Uterus (tissue), 2 donors: ENCODE measurements around the gene SP3.

ENCODE experiments used
- CTCF ChIP-seq, 4 experiments: fragments of 200-600 bp in 2 of 4; fragments of 450-650 bp in 2 of 4; sonication (generic) in 2 of 4; IDR thresholded peaks; one replicate each; pipeline ENCODE4 v1.5.1; 2016 to 2019; ENCODE audit warnings: antibody characterized with exemption in 4 of 4, mild to moderate bottlenecking in 2 of 4, moderate library complexity in 1 of 4
- POLR2A ChIP-seq, 2 donors: fragments of 450-650 bp; IDR thresholded peaks; one replicate each; pipeline ENCODE4 v1.6.1; 2016; ENCODE audit warnings: antibody characterized with exemption in 2 of 2, mild to moderate bottlenecking in 1 of 2, moderate library complexity in 1 of 2

- no peak for TF ChIP-seq POLR2A (IDR thresholded peaks at IDR 0.05)
- TF ChIP-seq CTCF (IDR thresholded peaks at IDR 0.05), result no peak
These were observed 34.1 kb upstream of the SP3 start for GRCh38 chr2:173999272-173999671.
